ENCODE data around the gene YAP1. TPM values are rescaled to one million over a fixed set of nuclear protein-coding genes. Genes with fewer than 3 reads are reported as not detected.
A peak's percentile ranks its signal among the peaks of the same experiment; 100 is the strongest.

The YAP1 gene
- total RNA-seq, 1 experiment from 2014 or later: 158 TPM

DNA sequence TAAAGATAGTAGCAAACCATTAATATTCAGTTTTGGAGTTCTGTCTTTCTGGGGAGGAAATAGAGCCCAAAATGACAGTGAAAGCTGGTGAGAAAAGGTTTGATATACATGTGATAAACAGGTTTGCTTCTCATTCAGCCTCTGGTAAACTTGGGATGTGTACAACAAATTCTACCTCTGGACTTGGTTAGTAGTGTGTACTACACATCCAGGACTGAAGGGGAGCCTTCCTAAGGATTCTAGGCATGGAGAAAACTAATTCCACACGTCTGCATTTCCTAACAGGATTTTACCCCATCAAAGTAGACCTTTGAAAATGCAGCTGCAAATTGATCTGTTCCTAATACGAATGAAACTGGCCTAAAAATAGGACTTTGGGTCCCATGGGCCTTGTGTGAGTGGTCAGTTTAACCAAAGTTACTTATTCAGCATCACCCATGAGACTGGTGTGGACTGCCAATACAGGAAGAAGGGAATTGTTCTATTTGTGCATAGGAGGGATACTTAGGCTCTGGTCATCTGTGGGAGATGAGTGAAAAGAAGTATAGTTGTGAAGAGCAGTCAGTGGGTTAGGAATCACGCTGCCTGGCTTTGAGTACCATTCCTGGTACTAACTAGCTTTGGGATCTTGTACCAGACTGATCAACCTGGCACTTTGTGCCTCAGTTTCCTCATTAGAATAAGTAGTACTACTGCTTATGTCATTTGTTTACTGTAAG lies 74.2 kb downstream of the YAP1 start:
- TF ChIP-seq, protein P1, sequence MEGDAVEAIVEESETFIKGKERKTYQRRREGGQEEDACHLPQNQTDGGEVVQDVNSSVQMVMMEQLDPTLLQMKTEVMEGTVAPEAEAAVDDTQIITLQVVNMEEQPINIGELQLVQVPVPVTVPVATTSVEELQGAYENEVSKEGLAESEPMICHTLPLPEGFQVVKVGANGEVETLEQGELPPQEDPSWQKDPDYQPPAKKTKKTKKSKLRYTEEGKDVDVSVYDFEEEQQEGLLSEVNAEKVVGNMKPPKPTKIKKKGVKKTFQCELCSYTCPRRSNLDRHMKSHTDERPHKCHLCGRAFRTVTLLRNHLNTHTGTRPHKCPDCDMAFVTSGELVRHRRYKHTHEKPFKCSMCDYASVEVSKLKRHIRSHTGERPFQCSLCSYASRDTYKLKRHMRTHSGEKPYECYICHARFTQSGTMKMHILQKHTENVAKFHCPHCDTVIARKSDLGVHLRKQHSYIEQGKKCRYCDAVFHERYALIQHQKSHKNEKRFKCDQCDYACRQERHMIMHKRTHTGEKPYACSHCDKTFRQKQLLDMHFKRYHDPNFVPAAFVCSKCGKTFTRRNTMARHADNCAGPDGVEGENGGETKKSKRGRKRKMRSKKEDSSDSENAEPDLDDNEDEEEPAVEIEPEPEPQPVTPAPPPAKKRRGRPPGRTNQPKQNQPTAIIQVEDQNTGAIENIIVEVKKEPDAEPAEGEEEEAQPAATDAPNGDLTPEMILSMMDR (IDR thresholded peaks at IDR 0.05; ENCODE audit: unreplicated experiment): no peak
- Mint-ChIP-seq H3K4me1 (ENCODE audit: insufficient read depth, unreplicated experiment) (peaks cover 19% of the 10 kb centered on the region), H3K27me3 (ENCODE audit: insufficient read depth, unreplicated experiment) (no peaks in the 10 kb centered on the region), H3K4me3 (ENCODE audit: unreplicated experiment) (no peak overlapping the region), H3K27ac (ENCODE audit: low read depth, unreplicated experiment) (peak overlapping the region; percentile 7), H3K9me3 (ENCODE audit: unreplicated experiment) (peaks cover 5% of the 10 kb centered on the region), H3K36me3 (ENCODE audit: insufficient read depth, unreplicated experiment) (peaks cover 76% of the 10 kb centered on the region)
- POLR2A ChIA-PET: interaction anchor here (0.6 to 1.9 kb wide), 7 partner anchors 11 to 1578 kb away, joined by 3 to 6 read pairs (median 3); no protein-coding TSS in a partner anchor
- intact Hi-C loops (cut with micrococcal nuclease): no loop called here
- no TSS peak for BruUV-seq (replicated peaks)
- no peak for DNase-seq (ENCODE audit: unreplicated experiment)
- CTCF ChIA-PET: interaction anchor here (0.6 to 0.9 kb wide), 3 partner anchors 85 to 428 kb away, joined by 3 to 4 read pairs (median 4); no protein-coding TSS in a partner anchor

DNA sequence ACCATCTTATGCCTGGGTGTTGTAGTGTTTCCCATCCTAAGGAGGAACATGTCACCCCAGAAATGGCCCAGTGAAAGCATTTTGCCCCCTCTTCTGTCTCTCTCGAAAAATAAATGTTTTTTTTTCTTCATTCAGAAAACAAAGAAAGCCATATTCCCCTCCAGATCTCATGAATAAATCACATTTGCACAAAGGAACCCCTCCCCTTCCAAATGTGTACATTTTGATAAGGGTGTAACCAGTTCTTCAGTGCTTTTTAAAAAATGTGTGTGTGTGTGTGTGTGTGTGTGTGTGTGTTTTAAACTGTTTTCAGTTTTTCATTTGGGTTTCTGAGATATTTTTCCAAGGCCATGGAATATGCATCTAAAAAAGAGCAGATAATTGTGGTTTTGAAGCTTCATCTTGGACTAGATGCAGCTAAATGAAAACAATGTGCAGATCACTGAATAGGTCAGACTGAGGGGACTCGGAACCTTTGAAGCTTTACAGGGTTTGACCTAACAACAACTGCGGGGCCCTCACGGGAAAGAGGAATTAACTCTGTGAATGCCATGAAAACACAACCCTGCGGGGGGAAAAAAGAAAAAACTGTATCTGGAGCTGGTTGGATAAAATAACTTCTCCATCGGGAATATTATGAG lies 76.4 kb downstream of the YAP1 start:
- ChIA-PET POLR2A (interaction anchor here (0.6 to 2.6 kb wide), 6 partner anchors 8 to 119 kb away, joined by 3 to 15 read pairs (median 4); no protein-coding TSS in a partner anchor), CTCF (interaction anchor here (0.5 to 1.0 kb wide), 3 partner anchors 66 to 477 kb away, joined by 3 read pairs; no protein-coding TSS in a partner anchor)
- H3K4me3 Mint-ChIP-seq (ENCODE audit: unreplicated experiment): no peak overlapping the region
- peaks cover 71% of the 10 kb centered on the region for H3K36me3 Mint-ChIP-seq (ENCODE audit: insufficient read depth, unreplicated experiment)
- no peak for DNase-seq (ENCODE audit: unreplicated experiment)
- intact Hi-C loops (cut with micrococcal nuclease): no loop called here
- peak overlapping the region; percentile 32 for H3K27ac Mint-ChIP-seq (ENCODE audit: low read depth, unreplicated experiment)
- BruUV-seq (replicated peaks): no TSS peak
- TF ChIP-seq, protein P1 (IDR thresholded peaks at IDR 0.05; ENCODE audit: unreplicated experiment): no peak
- H3K9me3 Mint-ChIP-seq (ENCODE audit: unreplicated experiment): no peaks in the 10 kb centered on the region
- H3K4me1 Mint-ChIP-seq (ENCODE audit: insufficient read depth, unreplicated experiment): peaks cover 19% of the 10 kb centered on the region
- no peaks in the 10 kb centered on the region for H3K27me3 Mint-ChIP-seq (ENCODE audit: insufficient read depth, unreplicated experiment)

DNA sequence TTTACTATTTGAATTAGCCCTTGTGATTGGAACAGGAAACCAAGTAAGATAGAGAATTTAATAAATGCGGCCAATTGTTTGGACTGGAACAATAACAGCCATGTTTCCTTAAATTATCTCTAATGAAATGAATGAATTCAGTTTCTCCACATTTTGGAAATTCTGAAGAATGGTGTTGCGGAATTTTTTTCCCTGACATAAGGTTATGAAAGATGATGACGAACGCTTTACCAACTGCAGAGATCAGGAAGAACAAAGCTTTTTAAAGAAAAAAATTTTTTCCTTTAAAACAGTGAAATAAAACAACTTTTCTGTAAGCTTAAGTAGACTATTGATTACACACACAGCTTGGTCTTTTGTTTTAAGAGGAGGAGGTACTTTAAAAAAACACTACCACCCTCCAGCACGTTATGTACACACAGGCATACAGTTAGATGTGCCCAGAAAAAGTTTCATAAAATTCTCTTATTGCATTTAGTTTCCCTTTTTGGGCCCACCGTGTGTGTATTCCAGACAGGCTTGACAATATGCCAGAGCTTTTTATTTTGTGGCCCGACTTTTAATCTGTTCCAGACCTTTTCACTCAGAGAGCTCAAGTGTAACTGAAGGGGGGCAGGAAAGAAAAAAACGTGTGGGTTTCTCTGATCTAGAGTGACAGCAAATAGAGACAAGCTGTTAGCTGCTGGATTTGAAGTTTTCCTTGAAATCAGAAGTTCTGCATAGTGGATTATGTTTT lies 77.3 kb downstream of the YAP1 start:
- no TSS peak for BruUV-seq (replicated peaks)
- TF ChIP-seq, protein P1 (IDR thresholded peaks at IDR 0.05; ENCODE audit: unreplicated experiment): no peak
- Mint-ChIP-seq H3K36me3 (ENCODE audit: insufficient read depth, unreplicated experiment) (peaks cover 64% of the 10 kb centered on the region), H3K9me3 (ENCODE audit: unreplicated experiment) (no peaks in the 10 kb centered on the region), H3K4me1 (ENCODE audit: insufficient read depth, unreplicated experiment) (peaks cover 21% of the 10 kb centered on the region), H3K27ac (ENCODE audit: low read depth, unreplicated experiment) (peak overlapping the region; percentile 52), H3K27me3 (ENCODE audit: insufficient read depth, unreplicated experiment) (no peaks in the 10 kb centered on the region), H3K4me3 (ENCODE audit: unreplicated experiment) (no peak overlapping the region)
- CTCF ChIA-PET: interaction anchor here (0.6 to 1.3 kb wide), 5 partner anchors 10 to 426 kb away, joined by 3 to 6 read pairs (median 3); no protein-coding TSS in a partner anchor
- DNase-seq (ENCODE audit: unreplicated experiment): no peak
- POLR2A ChIA-PET: interaction anchor here (0.6 to 2.6 kb wide), 10 partner anchors 9 to 120 kb away, joined by 3 to 15 read pairs (median 3); no protein-coding TSS in a partner anchor
- intact Hi-C loops (cut with micrococcal nuclease): no loop called here

All from MCF 10A (cell line).